ENCODE results near the gene SULT2B1. TPM values are rescaled to one million over a fixed set of nuclear protein-coding genes. Genes with fewer than 3 reads are reported as not detected.

The SULT2B1 gene
- polyA plus RNA-seq, 1 experiment: 0.12 TPM

GRCh38 chr19:48613852-48614435 is 62.0 kb downstream of the SULT2B1 start:
- no peak for DNase-seq (ENCODE audit: low read depth, low spot score)
- H3K27me3 ChIP-seq (ENCODE audit: control insufficient read depth, insufficient read depth, low read length): no peaks in the 10 kb centered on the region
- no peak for TF ChIP-seq CTCF (IDR thresholded peaks at IDR 0.05; ENCODE audit: low read depth, low read length)
- no peak overlapping the region for H3K4me3 ChIP-seq (ENCODE audit: low read depth, low read length)
- ChIA-PET CTCF (interaction anchor here (1.0 kb wide), 1 partner anchor 25 kb away, joined by 3 read pairs; no protein-coding TSS in a partner anchor), POLR2A (interaction anchor here (0.5 to 1.5 kb wide), 3 partner anchors 12 to 46 kb away, joined by 3 read pairs; no protein-coding TSS in a partner anchor)
- no peak overlapping the region for H3K27ac ChIP-seq (ENCODE audit: low read depth, low read length)
- no peaks in the 10 kb centered on the region; the same call in 1 of the 2 replicates for H3K9me3 ChIP-seq (ENCODE audit: control insufficient read depth, insufficient read depth, low read length)

- H3K27ac ChIP-seq (ENCODE audit: low read depth, low read length): no peak within 1 kb of the TSS
- POLR2A ChIA-PET: interaction anchor here (0.5 kb wide), 1 partner anchor 20 kb away, joined by 3 read pairs; no protein-coding TSS in a partner anchor
These were observed 62.7 kb downstream of the SULT2B1 start, which contains the start of gene FAM83E for GRCh38 chr19:48614436-48615230. FAM83E (minus strand) TSS chr19:48615076; CDS start chr19:48613372, 1,704 bp downstream.

GRCh38 chr19:48615231-48616040 is 63.5 kb downstream of the SULT2B1 start:
- no peaks in the 10 kb centered on the region for H3K27me3 ChIP-seq (ENCODE audit: control insufficient read depth, insufficient read depth, low read length)
- H3K4me3 ChIP-seq (ENCODE audit: low read depth, low read length): no peak overlapping the region
- no peak for TF ChIP-seq CTCF (IDR thresholded peaks at IDR 0.05; ENCODE audit: low read depth, low read length)
- DNase-seq (ENCODE audit: low read depth, low spot score): no peak
- H3K9me3 ChIP-seq (ENCODE audit: control insufficient read depth, insufficient read depth, low read length): no peaks in the 10 kb centered on the region; the same call in 1 of the 2 replicates
- CTCF ChIA-PET: interaction anchor here (0.7 kb wide), 1 partner anchor 75 kb away, joined by 3 read pairs; no protein-coding TSS in a partner anchor
- H3K27ac ChIP-seq (ENCODE audit: low read depth, low read length): no peak overlapping the region
- POLR2A ChIA-PET: interaction anchor here (0.7 kb wide), 1 partner anchor 31 kb away, joined by 3 read pairs; no protein-coding TSS in a partner anchor

More at GRCh38 chr19:48614436-48615230, 62.7 kb downstream of the SULT2B1 start, which contains the start of gene FAM83E:
- CTCF ChIA-PET: interaction anchor here (1.0 kb wide), 1 partner anchor 26 kb away, joined by 3 read pairs; no protein-coding TSS in a partner anchor
- no peak for TF ChIP-seq CTCF (IDR thresholded peaks at IDR 0.05; ENCODE audit: low read depth, low read length)
- DNase-seq (ENCODE audit: low read depth, low spot score): no peak
- H3K9me3 ChIP-seq (ENCODE audit: control insufficient read depth, insufficient read depth, low read length): no peaks in the 10 kb centered on the region; the same call in 1 of the 2 replicates
- H3K4me3 ChIP-seq (ENCODE audit: low read depth, low read length): no peak within 1 kb of the TSS
- H3K27me3 ChIP-seq (ENCODE audit: control insufficient read depth, insufficient read depth, low read length): no peaks in the 10 kb centered on the region

GRCh38 chr19:48616041-48616436 is 64.1 kb downstream of the SULT2B1 start:
- no peak overlapping the region for H3K27ac ChIP-seq (ENCODE audit: low read depth, low read length)
- no peak overlapping the region for H3K4me3 ChIP-seq (ENCODE audit: low read depth, low read length)
- no peak for TF ChIP-seq CTCF (IDR thresholded peaks at IDR 0.05; ENCODE audit: low read depth, low read length)
- DNase-seq (ENCODE audit: low read depth, low spot score): no peak
- H3K9me3 ChIP-seq (ENCODE audit: control insufficient read depth, insufficient read depth, low read length): no peaks in the 10 kb centered on the region; the same call in 1 of the 2 replicates
- CTCF ChIA-PET: no interaction called here
- no peaks in the 10 kb centered on the region for H3K27me3 ChIP-seq (ENCODE audit: control insufficient read depth, insufficient read depth, low read length)
- POLR2A ChIA-PET: interaction anchor here (0.6 to 0.7 kb wide), 2 partner anchors 32 to 280 kb away, joined by 3 read pairs; no protein-coding TSS in a partner anchor
